ENCODE results near the gene JMJD7. TPM values are rescaled to one million over a fixed set of nuclear protein-coding genes. Genes with fewer than 3 reads are reported as not detected.

The JMJD7 gene
- total RNA-seq, 1 experiment from 2014 or later = 13.5 TPM

GRCh38 chr15:41865490-41866055, 37.7 kb downstream of the JMJD7 start (continued):
- no peak for TF ChIP-seq YY1 (IDR thresholded peaks at IDR 0.05; ENCODE audit: extremely low read depth, insufficient replicate concordance, low read depth, low read length)
- TF ChIP-seq, protein P1, sequence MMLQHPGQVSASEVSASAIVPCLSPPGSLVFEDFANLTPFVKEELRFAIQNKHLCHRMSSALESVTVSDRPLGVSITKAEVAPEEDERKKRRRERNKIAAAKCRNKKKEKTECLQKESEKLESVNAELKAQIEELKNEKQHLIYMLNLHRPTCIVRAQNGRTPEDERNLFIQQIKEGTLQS (IDR thresholded peaks at IDR 0.05) = no peak

DNA sequence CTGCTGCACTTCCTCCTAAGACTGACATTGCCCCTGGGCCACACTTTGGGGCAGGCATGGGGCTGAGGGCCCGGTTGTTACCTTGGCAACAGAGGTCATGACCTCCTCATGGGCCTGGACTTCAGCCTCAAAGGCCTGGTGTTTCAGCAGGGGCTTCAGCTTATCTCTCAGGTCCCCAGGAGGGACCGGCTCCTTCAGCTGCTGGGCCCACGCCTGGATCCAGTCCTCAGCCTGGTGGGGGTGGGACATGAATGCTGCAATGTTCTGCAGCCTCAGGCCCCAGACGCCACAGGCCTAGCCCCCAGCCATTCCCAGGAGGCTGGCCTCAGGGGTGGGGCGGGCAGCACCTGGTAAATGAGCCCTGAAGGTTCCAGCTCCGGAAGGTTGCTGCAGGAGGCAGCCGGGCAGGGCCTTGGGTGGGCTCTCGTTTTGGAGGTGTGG, 38.4 kb downstream of the JMJD7 start:
- H3K9me3 ChIP-seq (ENCODE audit: control insufficient read depth in 1 of 2, insufficient read depth in 1 of 2, low read depth in 1 of 2, low read length in 2 of 2) = no peaks in the 10 kb centered on the region
- BruUV-seq (replicated peaks) = no TSS peak
- POLR2A ChIA-PET = no interaction called here
- TF ChIP-seq EZH2phosphoT487 (IDR thresholded peaks at IDR 0.05; ENCODE audit: borderline replicate concordance) (no peak), JUND (IDR thresholded peaks at IDR 0.05) (no peak), ZNF274 (IDR thresholded peaks at IDR 0.05; ENCODE audit: low read depth, low read length) (no peak), CBX3 (IDR thresholded peaks at IDR 0.05; ENCODE audit: low read depth) (no peak), FOSL1 (IDR thresholded peaks at IDR 0.05; ENCODE audit: low read depth) (no peak), SP1 (IDR thresholded peaks at IDR 0.05; ENCODE audit: low read depth) (no peak), TCF7L2 (IDR thresholded peaks at IDR 0.05; ENCODE audit: borderline replicate concordance, extremely low read depth, insufficient read depth, insufficient read length) (no peak), EZH2 (IDR thresholded peaks at IDR 0.05) (no peak), POLR2AphosphoS5 (IDR thresholded peaks at IDR 0.05; ENCODE audit: low read depth, low read length) (no peak), CEBPB (IDR thresholded peaks at IDR 0.05; ENCODE audit: low read depth) (no peak), ELF1 (IDR thresholded peaks at IDR 0.05; ENCODE audit: borderline replicate concordance, low read depth) (no peak), YY1 (IDR thresholded peaks at IDR 0.05; ENCODE audit: extremely low read depth, insufficient replicate concordance, low read depth, low read length) (no peak)
- TF ChIP-seq, protein P2, sequence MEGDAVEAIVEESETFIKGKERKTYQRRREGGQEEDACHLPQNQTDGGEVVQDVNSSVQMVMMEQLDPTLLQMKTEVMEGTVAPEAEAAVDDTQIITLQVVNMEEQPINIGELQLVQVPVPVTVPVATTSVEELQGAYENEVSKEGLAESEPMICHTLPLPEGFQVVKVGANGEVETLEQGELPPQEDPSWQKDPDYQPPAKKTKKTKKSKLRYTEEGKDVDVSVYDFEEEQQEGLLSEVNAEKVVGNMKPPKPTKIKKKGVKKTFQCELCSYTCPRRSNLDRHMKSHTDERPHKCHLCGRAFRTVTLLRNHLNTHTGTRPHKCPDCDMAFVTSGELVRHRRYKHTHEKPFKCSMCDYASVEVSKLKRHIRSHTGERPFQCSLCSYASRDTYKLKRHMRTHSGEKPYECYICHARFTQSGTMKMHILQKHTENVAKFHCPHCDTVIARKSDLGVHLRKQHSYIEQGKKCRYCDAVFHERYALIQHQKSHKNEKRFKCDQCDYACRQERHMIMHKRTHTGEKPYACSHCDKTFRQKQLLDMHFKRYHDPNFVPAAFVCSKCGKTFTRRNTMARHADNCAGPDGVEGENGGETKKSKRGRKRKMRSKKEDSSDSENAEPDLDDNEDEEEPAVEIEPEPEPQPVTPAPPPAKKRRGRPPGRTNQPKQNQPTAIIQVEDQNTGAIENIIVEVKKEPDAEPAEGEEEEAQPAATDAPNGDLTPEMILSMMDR (IDR thresholded peaks at IDR 0.05 in 2 of 3, conservative IDR thresholded peaks at IDR 0.05 in 1 of 3; ENCODE audit: borderline replicate concordance in 1 of 3, insufficient read depth in 1 of 3, low read depth in 2 of 3, low read length in 2 of 3) = no peak
- TF ChIP-seq, protein P3, sequence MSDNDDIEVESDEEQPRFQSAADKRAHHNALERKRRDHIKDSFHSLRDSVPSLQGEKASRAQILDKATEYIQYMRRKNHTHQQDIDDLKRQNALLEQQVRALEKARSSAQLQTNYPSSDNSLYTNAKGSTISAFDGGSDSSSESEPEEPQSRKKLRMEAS (IDR thresholded peaks at IDR 0.05) = no peak
- TF ChIP-seq, protein P4, sequence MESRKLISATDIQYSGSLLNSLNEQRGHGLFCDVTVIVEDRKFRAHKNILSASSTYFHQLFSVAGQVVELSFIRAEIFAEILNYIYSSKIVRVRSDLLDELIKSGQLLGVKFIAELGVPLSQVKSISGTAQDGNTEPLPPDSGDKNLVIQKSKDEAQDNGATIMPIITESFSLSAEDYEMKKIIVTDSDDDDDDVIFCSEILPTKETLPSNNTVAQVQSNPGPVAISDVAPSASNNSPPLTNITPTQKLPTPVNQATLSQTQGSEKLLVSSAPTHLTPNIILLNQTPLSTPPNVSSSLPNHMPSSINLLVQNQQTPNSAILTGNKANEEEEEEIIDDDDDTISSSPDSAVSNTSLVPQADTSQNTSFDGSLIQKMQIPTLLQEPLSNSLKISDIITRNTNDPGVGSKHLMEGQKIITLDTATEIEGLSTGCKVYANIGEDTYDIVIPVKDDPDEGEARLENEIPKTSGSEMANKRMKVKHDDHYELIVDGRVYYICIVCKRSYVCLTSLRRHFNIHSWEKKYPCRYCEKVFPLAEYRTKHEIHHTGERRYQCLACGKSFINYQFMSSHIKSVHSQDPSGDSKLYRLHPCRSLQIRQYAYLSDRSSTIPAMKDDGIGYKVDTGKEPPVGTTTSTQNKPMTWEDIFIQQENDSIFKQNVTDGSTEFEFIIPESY (IDR thresholded peaks at IDR 0.05; ENCODE audit: extremely low read depth, insufficient replicate concordance, low read length) = no peak
- TF ChIP-seq, protein P5, sequence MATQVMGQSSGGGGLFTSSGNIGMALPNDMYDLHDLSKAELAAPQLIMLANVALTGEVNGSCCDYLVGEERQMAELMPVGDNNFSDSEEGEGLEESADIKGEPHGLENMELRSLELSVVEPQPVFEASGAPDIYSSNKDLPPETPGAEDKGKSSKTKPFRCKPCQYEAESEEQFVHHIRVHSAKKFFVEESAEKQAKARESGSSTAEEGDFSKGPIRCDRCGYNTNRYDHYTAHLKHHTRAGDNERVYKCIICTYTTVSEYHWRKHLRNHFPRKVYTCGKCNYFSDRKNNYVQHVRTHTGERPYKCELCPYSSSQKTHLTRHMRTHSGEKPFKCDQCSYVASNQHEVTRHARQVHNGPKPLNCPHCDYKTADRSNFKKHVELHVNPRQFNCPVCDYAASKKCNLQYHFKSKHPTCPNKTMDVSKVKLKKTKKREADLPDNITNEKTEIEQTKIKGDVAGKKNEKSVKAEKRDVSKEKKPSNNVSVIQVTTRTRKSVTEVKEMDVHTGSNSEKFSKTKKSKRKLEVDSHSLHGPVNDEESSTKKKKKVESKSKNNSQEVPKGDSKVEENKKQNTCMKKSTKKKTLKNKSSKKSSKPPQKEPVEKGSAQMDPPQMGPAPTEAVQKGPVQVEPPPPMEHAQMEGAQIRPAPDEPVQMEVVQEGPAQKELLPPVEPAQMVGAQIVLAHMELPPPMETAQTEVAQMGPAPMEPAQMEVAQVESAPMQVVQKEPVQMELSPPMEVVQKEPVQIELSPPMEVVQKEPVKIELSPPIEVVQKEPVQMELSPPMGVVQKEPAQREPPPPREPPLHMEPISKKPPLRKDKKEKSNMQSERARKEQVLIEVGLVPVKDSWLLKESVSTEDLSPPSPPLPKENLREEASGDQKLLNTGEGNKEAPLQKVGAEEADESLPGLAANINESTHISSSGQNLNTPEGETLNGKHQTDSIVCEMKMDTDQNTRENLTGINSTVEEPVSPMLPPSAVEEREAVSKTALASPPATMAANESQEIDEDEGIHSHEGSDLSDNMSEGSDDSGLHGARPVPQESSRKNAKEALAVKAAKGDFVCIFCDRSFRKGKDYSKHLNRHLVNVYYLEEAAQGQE (IDR thresholded peaks at IDR 0.05; ENCODE audit: low read depth) = no peak
- no peak overlapping the region for H3K4me2 ChIP-seq (ENCODE audit: low read length)
- H3K27me3 ChIP-seq (ENCODE audit: insufficient read depth, low read length) = no peaks in the 10 kb centered on the region
- H3K27ac ChIP-seq (ENCODE audit: low read depth, low read length) = no peak overlapping the region
- no peak overlapping the region for H3K9ac ChIP-seq (ENCODE audit: low read length)
- no peaks in the 10 kb centered on the region for H3K36me3 ChIP-seq (ENCODE audit: control insufficient read depth in 1 of 2, insufficient read depth in 2 of 2, low read length in 2 of 2)
- no peaks in the 10 kb centered on the region for H4K20me1 ChIP-seq (ENCODE audit: insufficient read depth)
- no peaks in the 10 kb centered on the region for H3K79me2 ChIP-seq (ENCODE audit: insufficient read depth, low read length)
- H3K4me3 ChIP-seq (replicated peaks in 1 of 2; ENCODE audit: low read depth in 1 of 2, low read length in 2 of 2) = no peak overlapping the region
- CTCF ChIA-PET = no interaction called here
- ATAC-seq (no peak), DNase-seq (ENCODE audit: low read depth, low spot score) (no peak)
- peaks cover 2 to 8% of the 10 kb centered on the region in 2 experiments; a peak in 3 of 4 replicates for H3K4me1 ChIP-seq (ENCODE audit: control insufficient read depth in 1 of 2, insufficient read depth in 2 of 2, low read length in 2 of 2)
- intact Hi-C loops (cut with micrococcal nuclease) = no loop called here
- H3K9me2 ChIP-seq (ENCODE audit: insufficient read depth) = no peaks in the 10 kb centered on the region
- H2AFZ ChIP-seq (ENCODE audit: low read depth, low read length, poor library complexity, severe bottlenecking) = no peak overlapping the region
- RAD21 ChIA-PET (ENCODE audit: low non-redundant PET in 1 of 2, low total read pairs in 2 of 2, uncharacterized antibody in 2 of 2, unreplicated experiment in 2 of 2) = no interaction called here

Data from HCT116 (cell line).